SK-N-SH treated with all-trans-retinoic acid at 6 μM for 48 hours (cell line): ENCODE measurements around the gene FOXE3.

ENCODE experiments used
- ATAC-seq: fragments of 200-7000 bp; cut with Tn5 transposase; 3 replicates; pipeline ENCODE4 v1.9.1; 2020; ENCODE audit warnings: mild to moderate bottlenecking, moderate library complexity
- ARNTL ChIP-seq: fragments of 450-650 bp; formaldehyde crosslinking; IDR thresholded peaks from 2 replicates; pipeline ENCODE4 v1.5.0; 2020; ENCODE audit warnings: low read depth, mild to moderate bottlenecking, moderate library complexity, borderline replicate concordance
- BACH2 ChIP-seq: fragments of 250-450 bp; sonication (Bioruptor Pico); IDR thresholded peaks from 2 replicates; pipeline ENCODE4 v1.9.0; 2021; ENCODE audit warnings: mild to moderate bottlenecking, borderline replicate concordance
- CREB5 ChIP-seq: fragments of 250-450 bp; sonication (Bioruptor Pico); IDR thresholded peaks from 2 replicates; pipeline ENCODE4 v1.5.1; 2020; ENCODE audit warnings: low read depth, mild to moderate bottlenecking, moderate library complexity
- CSDC2 ChIP-seq: fragments of 250-450 bp; sonication (Bioruptor Pico); IDR thresholded peaks from 2 replicates; pipeline ENCODE4 v1.5.0; 2020; ENCODE audit warnings: mild to moderate bottlenecking, moderate library complexity
- CSRNP3 ChIP-seq: fragments of 250-450 bp; sonication (Bioruptor Pico); IDR thresholded peaks from 2 replicates; pipeline ENCODE4 v1.5.1; 2021; ENCODE audit warnings: mild to moderate bottlenecking, moderate library complexity
- ESRRG ChIP-seq: fragments of 250-450 bp; sonication (Bioruptor Pico); IDR thresholded peaks from 2 replicates; pipeline ENCODE4 v1.6.1; 2021; ENCODE audit warnings: mild to moderate bottlenecking
- GLIS3 ChIP-seq: fragments of 250-450 bp; sonication (Bioruptor Pico); IDR thresholded peaks from 2 replicates; pipeline ENCODE4 v1.5.0; 2020; ENCODE audit warnings: mild to moderate bottlenecking, moderate library complexity
- ISL1 ChIP-seq: fragments of 250-450 bp; sonication (Bioruptor Pico); IDR thresholded peaks from 2 replicates; pipeline ENCODE4 v2.1.2; 2022; ENCODE audit warnings: mild to moderate bottlenecking, moderate library complexity
- OSR1 ChIP-seq: fragments of 250-450 bp; sonication (Bioruptor Pico); IDR thresholded peaks from 2 replicates; pipeline ENCODE4 v1.8.0; 2022; ENCODE audit warnings: moderate library complexity, mild to moderate bottlenecking, inconsistent platforms
- PATZ1 ChIP-seq: fragments of 250-450 bp; sonication (Bioruptor Pico); IDR thresholded peaks from 2 replicates; pipeline ENCODE4 v1.8.0; 2020; ENCODE audit warnings: mild to moderate bottlenecking, moderate library complexity, borderline replicate concordance
- POU6F1 ChIP-seq: fragments of 250-450 bp; sonication (Bioruptor Pico); IDR thresholded peaks from 2 replicates; pipeline ENCODE4 v1.8.0; 2021; ENCODE audit warnings: low read depth, mild to moderate bottlenecking, moderate library complexity, borderline replicate concordance
- PPARA ChIP-seq: fragments of 250-450 bp; sonication (Bioruptor Pico); IDR thresholded peaks from 2 replicates; pipeline ENCODE4 v1.5.0; 2020; ENCODE audit warnings: mild to moderate bottlenecking, borderline replicate concordance
- RARB ChIP-seq: fragments of 250-450 bp; sonication (Bioruptor Pico); IDR thresholded peaks from 2 replicates; pipeline ENCODE4 v1.8.0; 2021; ENCODE audit warnings: mild to moderate bottlenecking, moderate library complexity
- TCF4 ChIP-seq: fragments of 250-450 bp; sonication (Bioruptor Pico); IDR thresholded peaks from 2 replicates; pipeline ENCODE4 v1.8.0; 2021; ENCODE audit warnings: mild to moderate bottlenecking, moderate library complexity, borderline replicate concordance
- TOX ChIP-seq: fragments of 250-450 bp; sonication (Bioruptor Pico); IDR thresholded peaks from 2 replicates; pipeline ENCODE4 v1.8.0; 2021; ENCODE audit warnings: mild to moderate bottlenecking, moderate library complexity, borderline replicate concordance
- TSHZ2 ChIP-seq: fragments of 250-450 bp; sonication (Bioruptor Pico); IDR thresholded peaks from 2 replicates; pipeline ENCODE4 v1.5.0; 2020; ENCODE audit warnings: mild to moderate bottlenecking, moderate library complexity
- ZC3H10 ChIP-seq: fragments of 250-450 bp; sonication (Bioruptor Pico); IDR thresholded peaks from 2 replicates; pipeline ENCODE4 v1.5.1; 2021; ENCODE audit warnings: mild to moderate bottlenecking, moderate library complexity
- ZFP3 ChIP-seq: fragments of 250-450 bp; sonication (Bioruptor Pico); IDR thresholded peaks from 2 replicates; pipeline ENCODE4 v1.5.0; 2020; ENCODE audit warnings: mild to moderate bottlenecking, moderate library complexity
- ZFP30 ChIP-seq: fragments of 450-650 bp; formaldehyde crosslinking; IDR thresholded peaks from 2 replicates; pipeline ENCODE4 v1.5.0; 2022; ENCODE audit warnings: mild to moderate bottlenecking, moderate library complexity
- ZNF565 ChIP-seq: fragments of 450-650 bp; formaldehyde crosslinking; conservative IDR thresholded peaks from 2 replicates; pipeline ENCODE4 v1.5.0; 2020; ENCODE audit warnings: low read depth, mild to moderate bottlenecking, moderate library complexity
- ZNF8 ChIP-seq: fragments of 450-650 bp; formaldehyde crosslinking; IDR thresholded peaks from 2 replicates; pipeline ENCODE4 v1.5.0; 2020; ENCODE audit warnings: mild to moderate bottlenecking, moderate library complexity

The FOXE3 gene

GRCh38 chr1:47384083-47384482 is 32.0 kb upstream of the FOXE3 start:
- TF ChIP-seq ZFP30, result no peak
- TF ChIP-seq TOX (CRISPR knock-in tag), result no peak
- TF ChIP-seq CREB5, result no peak
- no peak for TF ChIP-seq GLIS3 (CRISPR knock-in tag)
- no peak for TF ChIP-seq CSDC2 (CRISPR knock-in tag)
- no peak for TF ChIP-seq ZNF8 (CRISPR knock-in tag)
- TF ChIP-seq CSRNP3, result no peak
- no peak for TF ChIP-seq PATZ1
- no peak for TF ChIP-seq TSHZ2 (CRISPR knock-in tag)
- TF ChIP-seq POU6F1 (CRISPR knock-in tag), result no peak
- TF ChIP-seq TCF4 (CRISPR knock-in tag), result no peak
- no peak for TF ChIP-seq ZNF565 (CRISPR knock-in tag)
- no peak for TF ChIP-seq BACH2 (CRISPR knock-in tag)
- TF ChIP-seq ARNTL (CRISPR knock-in tag), result no peak
- TF ChIP-seq PPARA (CRISPR knock-in tag), result no peak
- TF ChIP-seq ISL1 (CRISPR knock-in tag), result no peak
- ATAC-seq, result no peak

GRCh38 chr1:47385020-47385419 is 31.1 kb upstream of the FOXE3 start:
- no peak for ATAC-seq
- no peak for TF ChIP-seq POU6F1 (CRISPR knock-in tag)
- TF ChIP-seq TCF4 (CRISPR knock-in tag), result no peak
- TF ChIP-seq BACH2 (CRISPR knock-in tag), result no peak
- no peak for TF ChIP-seq ZC3H10 (CRISPR knock-in tag)
- TF ChIP-seq RARB, result no peak
- TF ChIP-seq ZFP30, result no peak
- no peak for TF ChIP-seq GLIS3 (CRISPR knock-in tag)
- no peak for TF ChIP-seq ARNTL (CRISPR knock-in tag)
- no peak for TF ChIP-seq ZNF565 (CRISPR knock-in tag)
- no peak for TF ChIP-seq TSHZ2 (CRISPR knock-in tag)
- TF ChIP-seq ZNF8 (CRISPR knock-in tag), result no peak
- no peak for TF ChIP-seq CREB5
- TF ChIP-seq ZFP3 (CRISPR knock-in tag), result no peak
- TF ChIP-seq OSR1 (CRISPR knock-in tag), result no peak
- no peak for TF ChIP-seq PPARA (CRISPR knock-in tag)
- no peak for TF ChIP-seq ESRRG (CRISPR knock-in tag)
- TF ChIP-seq TOX (CRISPR knock-in tag), result no peak
- no peak for TF ChIP-seq PATZ1
- TF ChIP-seq ISL1 (CRISPR knock-in tag), result no peak
